SK-N-SH (cell line): Measurements from ENCODE around the gene FSTL5.

Experiments used
- CHD2 ChIP-seq: fragments of 150-350 bp; IDR thresholded peaks from 2 replicates; pipeline ENCODE4 v1.6.1; 2018; ENCODE audit warnings: low read length; ENCODE audit not compliant: partially characterized antibody
- SMC3 ChIP-seq: IDR thresholded peaks from 2 replicates; pipeline ENCODE4 v1.6.1; 2012; ENCODE audit warnings: low read depth, low read length, improper control_type of control experiment
- YY1 ChIP-seq: IDR thresholded peaks from 2 replicates; pipeline ENCODE4 v1.4.0; 2012; ENCODE audit warnings: low read depth, mild to moderate bottlenecking

DNA sequence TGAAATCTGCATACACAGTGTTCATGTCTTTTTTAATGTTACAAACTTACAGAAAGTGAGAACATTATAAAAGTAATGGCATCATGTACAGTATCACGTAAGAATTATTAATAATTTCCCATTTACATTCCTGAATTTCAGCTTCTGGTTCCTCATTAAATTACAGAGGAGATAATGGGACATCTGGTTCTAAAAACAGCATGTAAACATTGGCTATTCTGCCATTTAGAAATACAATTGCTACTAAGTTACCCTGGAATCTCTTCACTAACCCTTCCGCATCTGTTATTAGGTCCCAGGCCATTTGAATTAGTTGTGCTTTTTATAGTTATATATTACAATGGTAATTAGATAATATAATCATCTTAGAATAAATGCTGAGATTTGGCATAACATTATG, 505.1 kb downstream of the FSTL5 start:
- TF ChIP-seq SMC3 (no peak), CHD2 (peak; percentile 23), YY1 (no peak)
